Thymus (tissue), 11 donors: ENCODE data around the gene DENND4B. TPM values are rescaled to one million over a fixed set of nuclear protein-coding genes. Genes with fewer than 3 reads are reported as not detected.
"Not testable (repeated sequence)": the region's sequence is repeated elsewhere in the genome, so short reads cannot be mapped to it uniquely, and the experiment has no call there.

Source experiments
- DNase-seq, 9 donors: peaks; one replicate each; pipeline ENCODE4 v3.0.0-alpha.2; 2013; ENCODE audit warnings: low spot score in 9 of 9, low read depth in 6 of 9, missing footprints in 1 of 9
- H3K27ac ChIP-seq, 2 donors: one replicate each; pipeline ENCODE4 v1.5.1; 2013; ENCODE audit warnings: control low read depth in 1 of 2, low read depth in 1 of 2, low read length in 1 of 2, mild to moderate bottlenecking in 1 of 2, moderate library complexity in 1 of 2
- H3K27me3 ChIP-seq, 2 donors: one replicate each; pipeline ENCODE4 v1.5.1; 2013; ENCODE audit warnings: low read length in 1 of 2; ENCODE audit not compliant: control insufficient read depth in 2 of 2, insufficient read depth in 1 of 2
- H3K36me3 ChIP-seq, 2 donors: one replicate each; pipeline ENCODE4 v1.5.1; 2013; ENCODE audit warnings: low read length in 1 of 2, mild to moderate bottlenecking in 1 of 2, moderate library complexity in 1 of 2; ENCODE audit not compliant: control insufficient read depth in 2 of 2, insufficient read depth in 2 of 2
- H3K4me1 ChIP-seq, 2 donors: one replicate each; pipeline ENCODE4 v1.5.1; 2013; ENCODE audit warnings: low read length in 2 of 2; ENCODE audit not compliant: control insufficient read depth in 2 of 2, insufficient read depth in 2 of 2
- H3K4me3 ChIP-seq, 2 donors: one replicate each; pipeline ENCODE4 v1.5.1; 2013; ENCODE audit warnings: low read length in 2 of 2, control low read depth in 1 of 2, mild to moderate bottlenecking in 1 of 2
- H3K9me3 ChIP-seq, 2 donors: one replicate each; pipeline ENCODE4 v1.5.1; 2013; ENCODE audit warnings: low read length in 1 of 2, mild to moderate bottlenecking in 1 of 2; ENCODE audit not compliant: control insufficient read depth in 2 of 2, insufficient read depth in 1 of 2
- WGBS: extraction: QIAGEN DNeasy Blood & Tissue Kit; methylation state at CpG from one replicate; pipeline ENCODE4 v1.1.7; 2013; 5-methylcytosine and 5-hydroxymethylcytosine counted together
- polyA plus RNA-seq: library from polyadenylated mRNA; stranded (reverse); fragments of 200-250 nt; gene quantifications from one replicate; pipeline ENCODE4 v1.2.3, GENCODE V29; 2013
- total RNA-seq: library from RNA; stranded (reverse); fragments of 120-200 nt; gene quantifications from one replicate; pipeline ENCODE4 v1.2.4, GENCODE V29; 2013
- donor health status: healthy.

DENND4B gene
- total and polyA plus RNA-seq, 2 donors, result 9.6 to 76.0 TPM

DNA sequence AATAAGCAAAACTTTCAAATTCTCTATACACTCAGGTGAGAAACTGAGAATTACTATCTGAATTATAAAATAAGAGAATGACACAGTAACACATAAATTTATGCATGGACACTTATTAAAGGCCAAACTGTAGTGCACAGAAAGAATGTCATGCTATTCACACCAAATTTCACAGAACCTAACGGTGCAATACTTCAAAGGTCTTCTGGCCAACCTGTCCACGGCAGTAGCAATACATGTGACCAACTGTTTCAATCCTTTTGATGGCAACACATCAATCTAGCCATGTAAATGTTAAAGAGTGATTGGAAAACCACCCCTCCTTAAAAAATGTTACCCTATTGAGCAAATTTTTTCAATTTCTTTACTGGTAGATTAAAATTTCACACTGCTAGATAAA is 34.2 kb downstream of the DENND4B start:
- DNase-seq, result no peak
- WGBS, result 91% methylated on average over 2 of the region's 2 CpGs
- Histone ChIP-seq H3K27me3 (no peaks in the 10 kb centered on the region), H3K36me3 (peaks cover 10 to 17% of the 10 kb centered on the region in 2 donors), H3K9me3 (no peaks in the 10 kb centered on the region), H3K4me3 (no peak overlapping the region), H3K4me1 (no peaks in the 10 kb centered on the region), H3K27ac (no peak overlapping the region)

DNA sequence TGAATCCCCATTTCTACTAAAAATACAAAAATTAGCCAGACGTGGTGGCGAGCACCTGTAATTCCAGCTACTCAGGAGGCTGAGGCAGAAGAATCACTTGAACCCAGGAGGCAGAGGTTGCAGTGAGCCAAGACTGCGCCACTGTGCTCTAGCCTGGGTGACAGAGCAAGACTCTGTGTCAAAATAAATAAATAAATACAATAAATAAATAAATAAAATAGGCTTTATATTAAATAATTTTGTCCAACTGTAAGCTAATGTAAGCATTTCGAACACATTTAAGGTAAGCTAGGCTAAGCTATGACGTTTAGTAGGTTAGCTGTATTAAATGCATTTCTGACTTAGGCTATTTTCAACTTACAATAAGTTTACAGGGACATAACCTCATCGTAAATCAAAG is 36.0 kb downstream of the DENND4B start:
- not testable (repeated sequence) for H3K4me3 ChIP-seq, H3K27me3 ChIP-seq, H3K4me1 ChIP-seq, DNase-seq, H3K27ac ChIP-seq, H3K9me3 ChIP-seq
- WGBS, result 93% methylated on average over 6 of the region's 6 CpGs
- peaks cover 10 to 13% of the 10 kb centered on the region in 2 donors for H3K36me3 ChIP-seq

DNA sequence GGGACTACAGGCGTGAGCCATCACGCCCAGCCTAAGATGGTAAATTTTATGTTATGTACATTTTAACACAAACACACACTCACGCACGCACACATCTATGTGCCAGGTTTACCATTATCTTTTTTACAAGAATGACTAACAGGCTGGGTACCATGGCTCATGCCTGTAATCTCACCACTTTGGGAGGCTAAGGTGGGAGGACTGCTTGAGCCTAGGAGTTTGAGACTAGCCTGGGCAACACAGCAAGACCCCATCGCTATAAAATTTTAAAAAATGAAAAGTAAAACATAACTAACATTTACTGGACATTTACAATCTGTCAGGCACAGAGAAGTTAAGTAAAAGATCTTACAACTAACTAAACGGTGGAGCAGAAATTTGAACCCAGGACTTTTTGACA is 38.4 kb downstream of the DENND4B start:
- H3K27me3 ChIP-seq, result no peaks in the 10 kb centered on the region
- no peak overlapping the region for H3K27ac ChIP-seq
- no peak overlapping the region for H3K4me3 ChIP-seq
- peaks cover 6 to 10% of the 10 kb centered on the region in 2 donors for H3K36me3 ChIP-seq
- 99% methylated on average over 6 of the region's 6 CpGs for WGBS
- H3K9me3 ChIP-seq, result no peaks in the 10 kb centered on the region
- DNase-seq, result no peak
- no peaks in the 10 kb centered on the region for H3K4me1 ChIP-seq

DNA sequence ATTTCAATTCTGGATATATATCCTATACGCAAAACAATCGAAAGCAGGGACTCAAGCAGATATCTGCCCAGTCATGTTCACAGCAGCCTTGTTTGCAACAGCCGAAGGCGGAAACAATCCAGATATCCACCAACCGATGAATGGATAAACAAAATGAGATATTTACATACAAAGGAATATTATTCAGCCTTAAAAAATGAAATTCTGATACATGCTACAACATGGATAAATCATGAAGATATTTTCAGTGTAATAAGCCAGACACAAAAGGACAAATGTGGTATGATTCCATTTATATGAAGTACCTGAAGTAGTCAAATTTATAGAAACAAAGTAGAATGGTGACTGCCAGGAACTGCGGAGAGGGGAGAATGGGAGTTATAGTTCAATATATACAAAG is 39.4 kb downstream of the DENND4B start:
- no peaks in the 10 kb centered on the region for H3K9me3 ChIP-seq
- H3K4me1 ChIP-seq, result no peaks in the 10 kb centered on the region
- WGBS, result 99% methylated on average over 6 of the region's 6 CpGs
- no peak overlapping the region for H3K27ac ChIP-seq
- no peaks in the 10 kb centered on the region for H3K27me3 ChIP-seq
- H3K4me3 ChIP-seq, result no peak overlapping the region
- H3K36me3 ChIP-seq, result peaks cover 12% of the 10 kb centered on the region in 2 donors
- DNase-seq, result no peak

DNA sequence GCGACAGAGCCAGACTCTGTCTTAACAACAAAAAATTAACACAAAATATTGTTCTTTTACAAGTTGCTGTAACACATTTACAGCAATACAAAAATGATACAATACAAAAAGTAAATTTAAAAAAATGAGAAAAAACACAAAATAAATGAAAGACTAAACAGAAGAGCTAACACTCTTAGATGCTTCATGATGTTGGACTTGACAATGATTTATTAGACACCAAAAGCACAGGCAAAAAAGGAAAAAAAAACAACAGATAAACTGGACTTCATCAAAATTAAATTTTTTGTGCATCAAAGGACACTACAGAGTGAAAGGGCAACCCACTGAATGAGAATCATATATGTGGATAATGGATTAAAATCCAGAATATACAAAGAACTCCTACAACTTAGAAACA is 40.1 kb downstream of the DENND4B start:
- no peak overlapping the region for H3K4me3 ChIP-seq
- H3K27me3 ChIP-seq, result no peaks in the 10 kb centered on the region
- 95% methylated on average over 1 of the region's 1 CpG for WGBS
- peaks cover 12 to 13% of the 10 kb centered on the region in 2 donors for H3K36me3 ChIP-seq
- no peak for DNase-seq
- no peaks in the 10 kb centered on the region for H3K9me3 ChIP-seq
- no peak overlapping the region for H3K27ac ChIP-seq
- no peaks in the 10 kb centered on the region for H3K4me1 ChIP-seq

DNA sequence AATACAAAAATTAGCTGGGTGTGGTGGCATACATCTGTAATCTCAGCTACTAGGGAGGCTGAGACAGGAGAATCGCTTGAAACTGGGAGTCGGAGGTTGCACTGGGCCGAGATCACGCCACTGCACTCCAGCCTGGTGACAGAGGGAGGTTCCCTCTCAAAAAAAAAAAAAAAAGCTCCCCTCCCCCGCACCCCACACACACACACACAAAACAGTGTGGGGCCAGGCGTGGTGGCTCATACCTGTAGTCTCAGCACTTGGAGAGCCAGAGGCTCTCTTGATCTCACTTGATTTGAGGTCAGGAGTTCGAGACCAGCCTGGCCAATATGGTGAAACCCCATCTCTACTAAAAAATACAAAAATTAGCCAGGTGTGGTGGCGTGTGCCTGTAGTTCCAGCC is 40.6 kb downstream of the DENND4B start:
- DNase-seq, H3K27ac ChIP-seq, H3K4me3 ChIP-seq, H3K9me3 ChIP-seq, H3K4me1 ChIP-seq, H3K27me3 ChIP-seq: not testable (repeated sequence)
- WGBS, result 96% methylated on average over 8 of the region's 8 CpGs
- H3K36me3 ChIP-seq, result peaks cover 12 to 13% of the 10 kb centered on the region in 2 donors

DNA sequence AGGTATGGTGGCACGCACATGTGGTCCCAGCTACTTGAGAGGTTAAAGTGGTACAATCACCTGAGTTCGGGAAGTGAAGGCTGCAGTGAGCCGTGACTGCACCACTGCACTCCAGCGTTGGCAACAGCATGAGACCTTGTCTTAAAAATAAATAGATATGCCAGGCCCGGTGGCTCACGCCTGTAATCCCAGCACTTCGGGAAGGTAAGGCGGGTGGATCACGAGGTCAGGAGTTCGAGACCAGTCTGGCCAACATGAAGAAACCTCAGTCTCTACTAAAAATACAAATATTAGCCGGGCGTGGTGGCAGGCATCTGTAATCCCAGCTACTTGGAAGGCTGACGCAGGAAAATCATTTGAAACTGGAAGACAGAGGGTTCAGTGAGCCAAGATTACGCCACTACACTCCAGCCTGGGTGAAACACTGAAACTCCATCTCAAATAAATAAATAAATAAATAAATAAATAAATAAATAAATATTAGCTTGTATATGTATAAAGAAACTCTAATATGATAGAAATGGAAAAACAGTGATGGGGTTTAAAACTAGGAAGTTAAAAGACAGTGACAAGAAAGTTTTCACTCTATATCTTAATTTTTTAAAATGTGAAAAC is 42.6 kb downstream of the DENND4B start:
- Histone ChIP-seq H3K36me3 (peaks cover 13 to 30% of the 10 kb centered on the region in 2 donors), H3K4me1 (no peaks in the 10 kb centered on the region), H3K27ac (no peak overlapping the region), H3K9me3 (no peaks in the 10 kb centered on the region), H3K4me3 (no peak overlapping the region), H3K27me3 (no peaks in the 10 kb centered on the region)
- 99% methylated on average over 14 of the region's 14 CpGs for WGBS
- DNase-seq, result no peak

DNA sequence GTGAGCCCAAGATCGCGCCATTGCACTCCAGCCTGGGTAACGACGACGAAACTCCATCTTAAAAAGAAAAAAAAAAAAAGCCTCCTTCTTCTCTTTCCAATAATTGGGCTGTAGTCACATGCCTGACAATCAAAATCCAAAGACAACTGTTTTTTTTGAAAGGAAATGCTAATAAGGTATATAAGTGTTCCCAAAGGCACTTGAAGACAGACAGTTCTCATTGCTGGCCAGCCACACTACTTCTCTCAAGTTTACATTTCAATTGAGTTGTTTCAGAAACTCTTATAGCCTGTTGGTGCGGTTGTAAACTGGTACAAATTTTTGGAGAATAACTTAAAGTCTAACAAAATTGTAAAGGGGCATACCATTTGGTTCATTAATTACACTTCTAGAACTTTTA is 47.0 kb downstream of the DENND4B start:
- no peak for DNase-seq
- Histone ChIP-seq H3K27ac (no peak overlapping the region), H3K27me3 (no peaks in the 10 kb centered on the region), H3K36me3 (peaks cover 20 to 31% of the 10 kb centered on the region in 2 donors), H3K9me3 (no peaks in the 10 kb centered on the region), H3K4me1 (no peaks in the 10 kb centered on the region), H3K4me3 (no peak overlapping the region)
- 98% methylated on average over 6 of the region's 6 CpGs for WGBS

DNA sequence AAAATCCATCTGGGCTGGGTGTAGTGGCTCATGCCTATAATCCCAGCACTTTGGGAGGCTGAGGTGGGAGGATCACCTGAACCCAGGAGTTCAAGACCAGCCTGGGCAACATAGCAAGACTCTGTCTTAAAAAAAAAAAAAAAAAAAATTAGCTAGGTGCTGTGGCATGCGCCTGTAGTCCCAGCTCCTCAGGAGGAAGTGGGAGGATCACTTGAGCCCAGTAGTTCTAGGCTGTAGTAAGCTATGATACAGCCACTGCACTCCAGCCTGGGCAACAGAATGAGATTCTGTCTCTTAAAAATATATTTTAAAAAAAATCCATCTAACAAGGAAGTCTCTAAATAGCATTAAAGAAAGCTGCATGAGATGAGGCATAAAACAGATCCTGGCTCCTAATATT is 50.7 kb downstream of the DENND4B start:
- H3K4me1 ChIP-seq, H3K9me3 ChIP-seq, H3K4me3 ChIP-seq, DNase-seq, H3K27ac ChIP-seq, H3K27me3 ChIP-seq: not testable (repeated sequence)
- 90% methylated on average over 1 of the region's 1 CpG for WGBS
- peaks cover 20 to 38% of the 10 kb centered on the region in 2 donors for H3K36me3 ChIP-seq
